ENCODE results near the gene PLEKHH2. TPM values are rescaled to one million over a fixed set of nuclear protein-coding genes. Genes with fewer than 3 reads are reported as not detected.

The PLEKHH2 gene
- total and polyA plus RNA-seq, 2 of the 13 experiments (the other 11 are each of a cell fraction or from before 2014, with no cell fraction given) = 1.1 to 3.0 TPM

- WGBS (ENCODE audit: low lambda C conversion rate) = 1% methylated on average over 7 of the region's 7 CpGs
- H3K27ac ChIP-seq (ENCODE audit: extremely low read length, insufficient read depth, low read length) = peak overlapping the region; percentile 16
- TF ChIP-seq MIXL1 (CRISPR knock-in tag; IDR thresholded peaks at IDR 0.05) (0 out of 2 replicates have a peak, but pooled peaks have one; percentile 6), ZNF343 (CRISPR knock-in tag; IDR thresholded peaks at IDR 0.05) (0 out of 2 replicates have a peak, but pooled peaks have one; percentile 7), CREB3 (CRISPR knock-in tag; IDR thresholded peaks at IDR 0.05) (no peak), ZNF772 (CRISPR knock-in tag; IDR thresholded peaks at IDR 0.05) (no peak), ZSCAN29 (CRISPR knock-in tag; conservative IDR thresholded peaks at IDR 0.05) (0 out of 2 replicates have a peak, but pooled peaks have one; percentile 17), SATB2 (CRISPR knock-in tag; IDR thresholded peaks at IDR 0.05) (no peak), ZNF687 (CRISPR knock-in tag; IDR thresholded peaks at IDR 0.05) (no peak), ZNF619 (CRISPR knock-in tag; IDR thresholded peaks at IDR 0.05) (no peak), STAG1 (CRISPR knock-in tag; IDR thresholded peaks at IDR 0.05) (0 out of 2 replicates have a peak, but pooled peaks have one; percentile 12), MAF1 (CRISPR knock-in tag; IDR thresholded peaks at IDR 0.05; ENCODE audit: borderline replicate concordance) (no peak), ZBED4 (CRISPR knock-in tag; IDR thresholded peaks at IDR 0.05; ENCODE audit: borderline replicate concordance) (no peak), DMAP1 (CRISPR knock-in tag; IDR thresholded peaks at IDR 0.05) (no peak), SAFB2 (CRISPR knock-in tag; IDR thresholded peaks at IDR 0.05; ENCODE audit: borderline replicate concordance, low read depth) (no peak)
- intact Hi-C loops (cut with micrococcal nuclease; ENCODE audit: unreplicated experiment) = loop anchor here (5.0 to 10.0 kb wide), 2 partner anchors 140 to 167 kb away; partner anchors contain the start of gene PLEKHH2
- H2AFZ ChIP-seq (ENCODE audit: low read length) = peak overlapping the region; percentile 73
- FAIRE-seq (no peak), ATAC-seq (peak; percentile 53), DNase-seq (ENCODE audit: low spot score) (no peak)
- peaks cover 0 to 5% of the 10 kb centered on the region in 2 experiments; a peak in 1 of 5 replicates for H3K36me3 ChIP-seq (replicated peaks in 1 of 2; ENCODE audit: control insufficient read depth in 1 of 2, insufficient read depth in 2 of 2, low read length in 2 of 2)
- no peaks in the 10 kb centered on the region for H3K9me3 ChIP-seq (ENCODE audit: low read length)
- H3K9ac ChIP-seq (ENCODE audit: insufficient read depth, low read depth, low read length) = peak overlapping the region; percentile 65
- in situ Hi-C loops (cut with HindIII; ENCODE audit: extremely low pct_ligation_motif_present, low pct_unique_long_range_greater_than_20kb) = no loop called here
- H4K20me1 ChIP-seq (ENCODE audit: insufficient read depth, low read length) = no peaks in the 10 kb centered on the region
- ChIA-PET POLR2A (interaction anchor here (0.9 to 1.8 kb wide), 8 partner anchors 9 to 179 kb away, joined by 3 to 13 read pairs (median 8); partner anchors contain the start of genes ABCG5, ABCG8 and THADA), CTCF (ENCODE audit: low intra/inter-chr PET ratio, low total read pairs) (no interaction called here)
- peak overlapping the region; percentile 86 to 94 (median 89) for H3K4me3 ChIP-seq (replicated peaks in 1 of 3; ENCODE audit: insufficient read depth in 1 of 3, low read depth in 2 of 3, low read length in 3 of 3)
- H3K27me3 ChIP-seq (ENCODE audit: control insufficient read depth in 1 of 2, insufficient read depth in 2 of 2, low read length in 2 of 2) = no peaks in the 10 kb centered on the region; a peak in 1 of 5 replicates
- peak overlapping the region; percentile 89 for H3K4me2 ChIP-seq (ENCODE audit: low read depth, low read length)
- BruUV-seq (replicated peaks) = TSS peak; percentile 77
- no peaks in the 10 kb centered on the region for H3K79me2 ChIP-seq (ENCODE audit: insufficient read depth, low read length)
- H3K4me1 ChIP-seq (ENCODE audit: insufficient read depth, low read length) = peaks cover 11% of the 10 kb centered on the region
These were observed 137.6 kb downstream of the PLEKHH2 start for GRCh38 chr2:43774617-43775016.
